Smooth muscle cell (in vitro differentiated cells): ENCODE data around the gene RHOC. TPM values are rescaled to one million over a fixed set of nuclear protein-coding genes. Genes with fewer than 3 reads are reported as not detected.
A peak's percentile ranks its signal among the peaks of the same experiment; 100 is the strongest.

Experiments used
- DNase-seq: peaks from one replicate; lab custom pipeline; 2025; ENCODE audit not compliant: unreplicated experiment; lab: John Stamatoyannopoulos, UW
- H2AFZ ChIP-seq: fragments of 200-600 bp; sonication (generic); 2 replicates; pipeline ENCODE4 v1.6.0; 2016; ENCODE audit warnings: antibody characterized with exemption, low read depth, mild to moderate bottlenecking
- H3F3A ChIP-seq: fragments of 200-600 bp; sonication (generic); 2 replicates; pipeline ENCODE4 v1.6.0; 2017; ENCODE audit warnings: antibody characterized with exemption, low read depth
- H3K27ac ChIP-seq: fragments of 200-600 bp; sonication (generic); 2 replicates; pipeline ENCODE4 v1.5.1; 2016; ENCODE audit warnings: low read depth, mild to moderate bottlenecking
- H3K27me3 ChIP-seq: fragments of 200-600 bp; sonication (generic); 2 replicates; pipeline ENCODE4 v1.6.1; 2016; ENCODE audit warnings: low read depth, mild to moderate bottlenecking
- H3K36me3 ChIP-seq: fragments of 200-600 bp; sonication (generic); 2 replicates; pipeline ENCODE4 v1.5.1; 2016; ENCODE audit warnings: low read depth
- H3K4me1 ChIP-seq: fragments of 200-600 bp; sonication (generic); 2 replicates; pipeline ENCODE4 v1.5.1; 2016; ENCODE audit warnings: low read depth
- H3K4me2 ChIP-seq: fragments of 200-600 bp; sonication (generic); 2 replicates; pipeline ENCODE4 v1.6.0; 2016; ENCODE audit warnings: mild to moderate bottlenecking
- H3K4me3 ChIP-seq: fragments of 200-600 bp; sonication (generic); 2 replicates; pipeline ENCODE4 v1.5.1; 2016; ENCODE audit warnings: mild to moderate bottlenecking
- H3K79me2 ChIP-seq: fragments of 200-600 bp; sonication (generic); 2 replicates; pipeline ENCODE4 v1.6.0; 2016; ENCODE audit warnings: low read depth, mild to moderate bottlenecking
- H3K9ac ChIP-seq: fragments of 200-600 bp; sonication (generic); 2 replicates; pipeline ENCODE4 v1.6.0; 2016; ENCODE audit warnings: low read depth
- H3K9me3 ChIP-seq: fragments of 200-600 bp; sonication (generic); replicated peaks from 2 replicates; pipeline ENCODE4 v1.5.1; 2016; ENCODE audit warnings: low read depth
- H4K20me1 ChIP-seq: fragments of 200-600 bp; sonication (generic); 2 replicates; pipeline ENCODE4 v1.6.0; 2016; ENCODE audit warnings: low read depth
- WGBS: methylation state at CpG from one replicate; pipeline ENCODE4 v1.1.7; 2016; ENCODE audit warnings: low lambda C conversion rate; 5-methylcytosine and 5-hydroxymethylcytosine counted together
- polyA plus RNA-seq: library from polyadenylated mRNA; unstranded; fragments of >200 nt; fragmentation: Nextera tagmentation; extraction: Ambion mirVana; gene quantifications from 2 replicates; pipeline ENCODE4 v1.2.1, GENCODE V29; 2016
- total RNA-seq: library from RNA; depleted of rRNA; stranded (reverse); fragments of >200 nt; gene quantifications from 2 replicates; pipeline ENCODE4 v1.2.3, GENCODE V29; 2014
- TF ChIP-seq, protein P1 (sequence below): fragments of 200-600 bp; sonication (generic); IDR thresholded peaks from 2 replicates; pipeline ENCODE4 v1.5.1; 2017; ENCODE audit warnings: borderline replicate concordance, mild to moderate bottlenecking, antibody characterized with exemption; ENCODE audit not compliant: insufficient read depth, poor library complexity, severe bottlenecking

Gene RHOC
- total and polyA plus RNA-seq, 2 experiments from 2014 or later, result 303 to 518 TPM

DNA sequence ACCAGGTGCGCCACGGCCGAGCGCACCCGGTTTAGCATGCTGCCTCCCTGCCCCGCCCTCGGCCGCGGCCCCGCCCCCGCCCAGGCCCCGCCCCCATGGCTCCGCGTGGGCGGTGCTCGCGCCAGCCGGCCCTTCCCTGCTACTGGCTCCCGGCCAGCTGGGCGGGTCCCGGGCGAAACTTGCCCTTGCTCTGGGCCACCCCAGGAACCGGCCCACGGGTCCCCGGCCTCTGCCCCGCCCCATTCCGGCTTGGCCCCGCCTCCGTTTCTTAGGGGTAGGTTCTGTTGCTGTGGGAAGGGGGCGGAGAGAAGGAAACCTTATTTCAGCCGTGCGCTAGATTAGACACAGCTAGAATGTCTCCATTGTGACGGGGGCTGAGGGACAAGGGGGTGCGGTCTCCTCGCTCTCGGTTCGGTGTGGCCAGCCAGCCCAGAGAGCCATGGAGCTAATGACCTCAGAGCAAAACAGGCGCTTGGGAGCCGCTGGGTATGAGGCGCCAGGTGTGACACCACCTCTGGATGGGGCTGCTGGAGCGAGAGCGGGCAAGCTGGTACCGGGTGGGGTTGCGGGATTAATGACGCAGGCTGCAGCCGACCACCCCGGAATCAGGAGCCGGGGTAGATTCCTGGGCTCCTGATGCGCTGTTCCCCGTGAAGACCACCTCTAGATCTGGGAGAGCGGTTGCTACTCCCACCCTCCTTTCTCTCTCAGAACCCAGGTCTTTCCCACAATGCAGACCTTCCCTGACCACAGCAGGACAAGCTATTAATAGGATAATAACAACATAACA is 8.5 kb upstream of the RHOC start, which contains the start of gene PPM1J:
Gene PPM1J (minus strand): TSS at position 69 of the 790 bp plus-strand sequence. CDS start 31 bp downstream, at position 38.
- H3K36me3 ChIP-seq, result no peaks in the 10 kb centered on the region
- H3K4me2 ChIP-seq, result peak within 1 kb of the TSS; percentile 87
- no peaks in the 10 kb centered on the region for H3K9me3 ChIP-seq
- H3K27me3 ChIP-seq, result peaks cover 6% of the 10 kb centered on the region
- peak within 1 kb of the TSS; percentile 61 for H3K4me3 ChIP-seq
- H4K20me1 ChIP-seq, result no peaks in the 10 kb centered on the region
- TF ChIP-seq, protein P1, sequence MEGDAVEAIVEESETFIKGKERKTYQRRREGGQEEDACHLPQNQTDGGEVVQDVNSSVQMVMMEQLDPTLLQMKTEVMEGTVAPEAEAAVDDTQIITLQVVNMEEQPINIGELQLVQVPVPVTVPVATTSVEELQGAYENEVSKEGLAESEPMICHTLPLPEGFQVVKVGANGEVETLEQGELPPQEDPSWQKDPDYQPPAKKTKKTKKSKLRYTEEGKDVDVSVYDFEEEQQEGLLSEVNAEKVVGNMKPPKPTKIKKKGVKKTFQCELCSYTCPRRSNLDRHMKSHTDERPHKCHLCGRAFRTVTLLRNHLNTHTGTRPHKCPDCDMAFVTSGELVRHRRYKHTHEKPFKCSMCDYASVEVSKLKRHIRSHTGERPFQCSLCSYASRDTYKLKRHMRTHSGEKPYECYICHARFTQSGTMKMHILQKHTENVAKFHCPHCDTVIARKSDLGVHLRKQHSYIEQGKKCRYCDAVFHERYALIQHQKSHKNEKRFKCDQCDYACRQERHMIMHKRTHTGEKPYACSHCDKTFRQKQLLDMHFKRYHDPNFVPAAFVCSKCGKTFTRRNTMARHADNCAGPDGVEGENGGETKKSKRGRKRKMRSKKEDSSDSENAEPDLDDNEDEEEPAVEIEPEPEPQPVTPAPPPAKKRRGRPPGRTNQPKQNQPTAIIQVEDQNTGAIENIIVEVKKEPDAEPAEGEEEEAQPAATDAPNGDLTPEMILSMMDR, result no peak
- DNase-seq, result peak; percentile 84
- H2AFZ ChIP-seq, result peak within 1 kb of the TSS; percentile 84
- WGBS, result under 1% methylated on average over 31 of the region's 51 CpGs
- no peaks in the 10 kb centered on the region for H3F3A ChIP-seq
- H3K27ac ChIP-seq, result no peak within 1 kb of the TSS
- H3K79me2 ChIP-seq, result no peaks in the 10 kb centered on the region
- peaks cover 11% of the 10 kb centered on the region for H3K4me1 ChIP-seq
- no peak within 1 kb of the TSS for H3K9ac ChIP-seq

DNA sequence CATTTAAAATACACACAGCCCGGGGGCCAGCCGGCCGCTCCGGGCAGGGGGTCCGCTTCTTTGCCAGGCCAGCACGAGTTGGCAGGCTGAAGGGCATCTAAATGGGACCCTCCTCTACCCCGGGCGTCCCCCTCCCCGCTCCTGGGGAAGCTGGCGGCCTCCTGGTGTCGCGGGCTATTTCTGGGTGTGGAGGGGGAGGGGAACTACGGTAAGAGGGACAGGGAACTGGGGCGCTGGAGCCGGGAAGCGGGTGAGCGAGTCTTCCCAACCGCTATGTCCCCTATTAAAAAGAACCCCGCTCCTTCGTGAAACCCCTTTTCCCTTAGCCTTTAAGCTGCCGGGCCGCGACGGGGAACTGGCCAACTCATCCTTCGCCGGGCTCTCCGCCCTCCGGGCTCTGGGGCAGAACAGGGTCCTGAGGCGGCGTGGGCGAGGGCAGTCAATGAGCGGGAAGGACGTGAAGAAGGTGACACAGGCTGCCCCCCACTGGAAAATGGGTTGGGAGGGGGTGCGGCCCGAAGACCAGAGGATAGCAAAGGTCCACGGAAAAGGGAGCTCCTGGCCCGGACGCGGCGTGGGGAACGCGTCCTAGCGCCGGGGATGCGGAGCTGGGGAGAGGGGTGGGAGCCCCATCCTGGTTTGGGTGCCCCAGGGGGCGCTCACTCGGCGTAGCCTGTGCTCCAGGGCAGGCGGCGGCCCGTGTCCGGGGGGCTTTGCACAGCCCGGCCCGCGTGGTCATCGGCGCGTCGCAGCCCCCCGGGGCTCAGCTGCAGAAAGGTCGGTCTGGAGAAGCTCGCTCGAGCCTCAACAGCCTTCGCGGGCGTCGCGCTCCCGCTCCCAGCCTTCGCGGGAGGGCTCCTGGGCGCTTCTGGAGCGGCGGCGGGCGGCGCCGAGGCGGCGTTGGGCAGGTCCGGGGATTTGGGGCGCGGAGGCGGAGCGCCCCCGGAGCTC is 7.7 kb upstream of the RHOC start:
- H3K27ac ChIP-seq, result no peak overlapping the region
- H3K27me3 ChIP-seq, result peaks cover 2% of the 10 kb centered on the region
- no peaks in the 10 kb centered on the region for H3K36me3 ChIP-seq
- no peaks in the 10 kb centered on the region for H4K20me1 ChIP-seq
- peak overlapping the region; percentile 61 for H3K4me3 ChIP-seq
- H3K4me2 ChIP-seq, result peak overlapping the region; percentile 87
- 1% methylated on average over 84 of the region's 86 CpGs for WGBS
- H3K9me3 ChIP-seq, result no peaks in the 10 kb centered on the region
- no peak overlapping the region for H3K9ac ChIP-seq
- H3K79me2 ChIP-seq, result no peaks in the 10 kb centered on the region
- H3K4me1 ChIP-seq, result peaks cover 11% of the 10 kb centered on the region
- DNase-seq, result peak; percentile 52
- peak overlapping the region; percentile 79 for H2AFZ ChIP-seq
- no peaks in the 10 kb centered on the region for H3F3A ChIP-seq
- TF ChIP-seq, protein P1, result no peak

DNA sequence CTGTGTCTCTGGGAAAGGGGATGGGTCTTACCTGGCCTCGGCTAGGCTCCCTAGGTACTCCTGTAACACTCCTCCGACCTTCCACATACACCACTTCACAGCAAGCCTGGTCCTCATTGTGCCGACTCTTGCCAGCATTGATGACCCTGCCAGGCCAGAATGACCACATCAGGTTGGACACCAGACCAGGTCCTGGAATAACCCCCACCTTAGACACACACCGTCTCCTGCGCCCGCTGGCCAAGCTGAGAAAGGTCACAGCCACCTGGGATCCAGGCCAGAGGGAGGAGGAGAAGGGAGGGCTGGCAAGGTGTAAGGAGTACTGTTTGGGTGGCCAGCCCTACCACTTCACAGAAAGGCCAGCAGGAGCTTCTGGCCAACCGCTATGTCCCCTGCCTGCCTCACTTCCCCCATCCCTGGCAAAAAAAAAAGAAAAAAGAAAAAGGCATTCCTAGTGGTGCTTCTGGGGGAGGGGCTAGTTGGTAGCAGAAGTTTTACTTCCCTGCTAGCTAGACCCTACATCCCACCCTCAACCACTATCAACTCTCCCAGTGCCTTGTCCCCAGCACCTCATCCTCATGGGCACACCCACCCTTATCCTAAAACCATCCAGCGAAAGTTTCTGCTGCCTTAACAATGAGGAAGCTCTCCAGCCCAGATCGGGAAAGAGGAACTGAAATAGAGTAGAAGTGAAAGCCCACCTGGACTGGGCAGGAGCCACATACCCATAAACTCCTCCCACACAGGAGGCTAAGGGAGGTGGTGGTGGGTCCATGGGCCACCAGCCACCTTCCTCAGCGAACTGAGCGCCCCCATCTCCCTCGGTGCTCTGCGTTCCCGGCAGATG is 6.8 kb upstream of the RHOC start:
- Histone ChIP-seq H2AFZ (peak overlapping the region; percentile 79), H3K79me2 (no peaks in the 10 kb centered on the region), H3K4me3 (peak overlapping the region; percentile 61), H3K4me1 (peaks cover 11% of the 10 kb centered on the region), H3K36me3 (no peaks in the 10 kb centered on the region), H3K27ac (no peak overlapping the region), H3K4me2 (peak overlapping the region; percentile 87), H3K9ac (no peak overlapping the region), H3K9me3 (no peaks in the 10 kb centered on the region), H4K20me1 (no peaks in the 10 kb centered on the region), H3F3A (no peaks in the 10 kb centered on the region), H3K27me3 (no peaks in the 10 kb centered on the region)
- no peak for DNase-seq
- TF ChIP-seq, protein P1, result no peak
- 47% methylated on average over 14 of the region's 14 CpGs for WGBS
